ENCODE data around the gene PPP1R15A.
"Not testable (repeated sequence)": the region's sequence is repeated elsewhere in the genome, so short reads cannot be mapped to it uniquely, and the experiment has no call there.

The PPP1R15A gene

GRCh38 chr19:48879025-48879637, 6.9 kb downstream of the PPP1R15A start:
- no peak for DNase-seq

DNA sequence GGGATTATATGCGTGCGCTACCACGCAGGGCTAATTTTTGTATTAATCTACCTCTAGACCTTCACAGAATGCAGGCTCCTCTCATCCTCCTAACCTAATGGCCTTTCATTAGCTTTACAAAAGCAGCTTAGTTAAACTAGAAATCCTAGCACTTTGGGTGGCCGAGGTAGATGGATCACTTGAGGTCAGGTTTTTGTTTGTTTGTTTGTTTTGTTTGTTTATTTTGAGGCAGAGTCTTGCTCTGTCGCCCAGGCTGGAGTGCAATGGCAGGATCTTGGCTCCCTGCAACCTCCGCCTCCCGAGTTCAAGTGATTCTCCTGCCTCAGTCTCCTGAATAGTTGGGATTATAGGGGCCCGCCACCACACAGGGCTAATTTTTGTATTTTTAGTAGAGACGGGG, 7.5 kb downstream of the PPP1R15A start:
- DNase-seq = not testable (repeated sequence)

- DNase-seq = peak in 2 of 56 donors; percentile 6 to 17
Measured at GRCh38 chr19:48881741-48882657, 9.8 kb downstream of the PPP1R15A start.

DNA sequence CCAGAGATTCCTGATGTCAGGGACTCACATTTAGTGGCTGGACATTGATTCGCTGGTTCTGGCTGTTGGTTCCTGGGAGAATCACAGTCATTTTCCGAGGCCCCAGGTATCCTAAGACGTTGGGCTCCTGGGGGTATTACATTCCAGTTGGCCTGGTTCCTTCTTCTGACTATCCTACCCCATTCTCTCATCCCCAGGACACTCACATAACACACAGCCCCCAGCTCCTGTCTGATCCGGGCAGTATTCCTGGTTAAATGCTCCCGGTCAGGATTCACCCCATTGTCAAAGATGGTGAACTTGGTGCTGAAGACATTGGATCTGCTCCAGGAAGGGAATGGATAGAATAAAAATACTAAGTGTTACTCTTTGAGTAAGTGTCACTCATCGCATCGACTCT, 11.5 kb downstream of the PPP1R15A start:
- no peak for DNase-seq

DNA sequence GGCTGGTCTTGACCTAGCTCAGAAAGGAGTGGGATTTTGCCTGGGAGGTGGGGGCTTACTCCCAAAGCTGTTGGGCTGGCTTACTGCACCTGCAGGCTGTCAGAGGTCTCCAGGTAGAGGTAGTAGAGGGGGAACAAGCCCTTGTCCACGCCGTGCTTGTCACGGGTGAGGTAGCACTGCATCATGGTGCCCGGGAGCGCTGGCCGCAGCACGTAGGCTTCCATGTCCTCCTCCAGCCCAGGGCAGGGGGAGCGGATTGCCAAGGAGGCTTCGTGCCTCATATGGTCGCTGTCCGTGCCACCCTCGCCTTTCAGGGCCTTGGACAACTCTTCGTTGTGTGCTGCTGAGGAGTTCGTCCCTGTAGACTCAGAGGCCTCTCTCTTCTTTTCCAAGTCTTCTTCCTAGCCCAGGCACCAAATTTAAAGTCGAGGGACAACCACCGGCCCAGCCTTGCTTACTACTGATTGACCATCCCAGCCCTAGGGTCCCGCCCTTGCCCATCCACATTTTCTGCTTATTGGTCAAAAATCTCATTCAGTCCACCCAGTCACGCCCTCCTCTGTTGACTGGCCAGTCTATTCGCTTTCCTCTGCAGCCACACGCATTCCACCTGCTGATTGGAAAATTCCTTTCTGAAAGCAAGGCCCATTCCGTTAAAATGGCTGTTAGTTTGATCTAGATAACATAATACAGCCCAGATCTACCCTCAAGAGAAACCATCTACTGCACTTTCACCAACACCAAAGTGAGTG, 15.8 kb downstream of the PPP1R15A start:
- no peak for DNase-seq

- DNase-seq = not testable (repeated sequence)
Measured at GRCh38 chr19:48889496-48889895, 17.3 kb downstream of the PPP1R15A start.

- no peak for DNase-seq
Measured at GRCh38 chr19:48890551-48890950, 18.3 kb downstream of the PPP1R15A start.

DNA sequence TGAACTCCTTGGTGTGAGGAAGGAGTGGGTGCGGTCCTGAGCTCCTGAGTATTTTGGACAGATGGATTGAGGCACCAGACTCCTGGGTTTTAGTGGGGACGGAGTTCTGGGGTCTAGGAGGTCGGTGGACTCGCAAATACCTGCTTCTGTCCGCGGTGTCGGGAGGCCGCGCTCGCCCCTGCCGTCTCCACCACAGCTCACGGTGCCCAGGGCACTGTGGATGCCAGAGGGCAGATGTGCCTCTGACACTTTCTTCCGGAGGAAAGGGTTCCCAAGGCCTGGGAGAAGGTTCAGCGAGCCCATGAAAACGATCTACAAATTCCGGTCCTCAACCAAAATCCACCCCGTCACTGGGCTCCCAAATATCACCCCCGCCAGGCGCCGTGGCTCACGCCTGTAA, 23.0 kb downstream of the PPP1R15A start:
- DNase-seq = no peak

GRCh38 chr19:48896191-48896720, 24.0 kb downstream of the PPP1R15A start:
- peak in 30 of 56 donors; percentile 6 to 87 (median 40) for DNase-seq

DNA sequence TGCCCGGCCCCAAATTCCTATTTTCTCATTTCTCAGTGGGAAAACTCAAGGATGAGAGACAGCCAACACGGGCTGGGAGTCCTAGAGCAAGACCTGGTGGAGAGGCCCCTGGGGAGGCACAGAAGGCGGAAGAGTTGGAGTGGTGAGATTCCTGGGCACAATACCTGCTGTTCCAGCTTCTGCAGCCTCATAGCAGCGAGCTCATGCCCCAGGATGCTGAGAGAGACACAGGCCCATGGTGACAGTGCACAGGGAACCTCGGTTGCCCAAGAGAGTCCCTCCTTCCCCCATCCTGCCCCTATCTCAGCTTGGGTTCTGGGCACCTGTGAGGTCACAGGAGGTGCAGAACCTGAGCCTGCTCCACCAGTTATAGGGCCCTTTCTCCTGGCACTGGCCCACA, 25.0 kb downstream of the PPP1R15A start:
- DNase-seq = no peak

DNA sequence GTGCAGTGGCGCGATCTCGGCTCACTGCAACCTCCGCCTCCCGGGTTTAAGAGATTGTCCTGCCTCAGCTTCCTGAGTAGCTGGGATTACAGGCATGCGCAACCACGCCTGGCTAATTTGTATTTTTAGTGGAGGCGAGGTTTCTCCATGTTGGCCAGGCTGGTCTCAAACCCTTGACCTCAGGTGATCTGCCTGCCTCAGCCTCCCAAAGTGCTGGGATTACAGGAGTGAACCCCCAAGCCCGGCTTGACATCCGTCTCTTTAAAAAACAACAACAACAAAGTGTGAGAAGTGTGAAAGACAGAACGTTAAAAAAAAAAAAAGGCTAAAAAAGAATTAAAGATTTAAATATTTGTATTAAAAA, 27.1 kb downstream of the PPP1R15A start:
- DNase-seq = not testable (repeated sequence)

GRCh38 chr19:48899781-48900476, 27.7 kb downstream of the PPP1R15A start, which contains the start of gene NUCB1:
NUCB1 (plus strand) TSS chr19:48900312; CDS start chr19:48900797, 485 bp downstream.
- peak in 55 of 56 donors; percentile 69 to 99 (median 97) for DNase-seq

DNA sequence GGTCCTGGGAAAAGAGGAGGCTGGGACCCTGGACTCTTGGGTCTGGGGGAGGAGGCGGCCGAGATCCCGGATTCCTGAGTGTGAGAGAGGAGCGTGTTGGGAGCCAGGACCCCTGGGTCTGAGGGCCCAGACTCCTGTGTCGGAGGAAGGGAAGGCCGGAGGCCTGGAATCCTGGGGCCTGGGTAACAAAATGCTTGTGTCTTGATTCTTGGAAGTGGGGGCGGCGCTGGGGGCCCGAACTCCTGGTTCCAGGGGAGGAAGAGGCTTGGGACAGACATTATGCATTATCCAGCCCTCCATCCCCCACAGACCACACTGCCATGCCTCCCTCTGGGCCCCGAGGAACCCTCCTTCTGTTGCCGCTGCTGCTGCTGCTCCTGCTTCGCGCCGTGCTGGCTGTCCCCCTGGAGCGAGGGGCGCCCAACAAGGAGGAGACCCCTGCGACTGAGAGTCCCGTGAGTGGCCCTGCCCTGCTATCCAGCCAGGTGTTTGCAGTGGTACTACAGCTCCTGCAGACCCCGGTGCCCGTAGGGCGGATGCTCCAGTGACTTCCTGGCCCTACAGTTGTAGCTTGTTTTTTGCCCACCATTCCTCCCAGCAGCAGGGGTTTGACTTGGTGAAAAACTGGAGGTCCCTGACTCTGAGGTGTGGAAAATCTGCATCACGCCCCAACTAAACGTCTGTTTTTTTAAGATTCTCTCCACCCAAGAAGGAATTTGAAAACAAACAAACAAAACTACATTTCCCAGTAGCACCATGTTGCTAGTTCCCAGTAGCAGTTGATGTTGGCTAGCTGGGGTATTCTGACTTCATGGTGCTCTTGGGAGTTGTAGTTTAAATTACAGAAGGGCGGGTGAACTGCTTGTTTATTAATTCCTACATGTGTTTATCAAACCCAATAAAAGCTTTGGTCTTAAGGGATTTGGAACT, 28.5 kb downstream of the PPP1R15A start:
- DNase-seq = peak in 8 of 56 donors; percentile 8 to 51 (median 24)

DNA sequence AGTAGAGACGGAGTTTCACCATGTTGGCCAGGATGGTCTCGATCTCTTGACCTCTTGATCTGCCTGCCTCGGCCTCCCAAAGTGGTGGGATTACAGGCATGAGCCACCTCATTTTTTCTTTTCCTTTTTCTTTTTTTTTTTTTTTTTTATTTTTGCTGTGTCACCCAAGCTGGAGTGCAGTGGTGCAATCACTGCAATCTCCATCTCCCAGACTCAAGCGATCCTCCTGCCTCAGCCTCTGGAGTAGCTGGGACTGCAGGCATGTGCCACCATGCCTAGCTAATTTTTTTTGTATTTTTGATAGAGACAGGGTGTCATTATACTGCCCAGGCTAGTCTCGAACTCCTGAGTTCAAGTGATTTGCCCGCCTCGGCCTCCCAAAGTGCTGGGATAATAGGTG, 30.1 kb downstream of the PPP1R15A start:
- not testable (repeated sequence) for DNase-seq

- not testable (repeated sequence) for DNase-seq
Measured at GRCh38 chr19:48903788-48904187, 31.6 kb downstream of the PPP1R15A start.

- no peak for DNase-seq
Measured at GRCh38 chr19:48905664-48906063, 33.4 kb downstream of the PPP1R15A start.

GRCh38 chr19:48906324-48906723, 34.1 kb downstream of the PPP1R15A start:
- DNase-seq = no peak

DNA sequence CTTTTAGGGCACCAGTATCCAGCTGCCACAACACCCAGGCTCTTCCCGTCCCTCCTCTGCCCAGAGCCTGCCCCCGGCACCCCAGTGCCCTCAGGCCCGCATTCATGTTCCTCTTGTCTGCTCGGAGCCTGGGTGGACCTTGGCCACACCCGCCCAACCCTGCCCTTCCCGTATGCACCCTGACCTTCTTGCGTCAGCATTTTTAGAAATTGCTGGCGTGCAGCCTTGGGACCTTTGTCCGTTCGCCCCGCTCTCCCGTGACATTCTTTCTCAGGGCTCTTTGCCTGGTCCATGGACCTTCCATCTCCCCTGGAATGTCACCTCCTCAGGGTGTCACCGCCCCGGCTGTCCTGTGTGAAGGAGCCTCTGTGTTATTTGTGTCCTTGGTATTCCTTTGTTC, 35.5 kb downstream of the PPP1R15A start:
- no peak for DNase-seq

GRCh38 chr19:48909424-48910077, 37.3 kb downstream of the PPP1R15A start:
- not testable (repeated sequence) for DNase-seq

All from amygdala (tissue), 56 donors.